GM23338 (cell line): Measurements from ENCODE around the gene DDX49. TPM values are rescaled to one million over a fixed set of nuclear protein-coding genes. Genes with fewer than 3 reads are reported as not detected.

ENCODE experiments used
- ATAC-seq: fragments of 200-7000 bp; cut with Tn5 transposase; 3 replicates; pipeline ENCODE4 v1.9.1; 2020
- DNase-seq: peaks from one replicate; pipeline ENCODE4 v3.0.0-alpha.2; 2015; ENCODE audit warnings: low spot score
- H2AFZ ChIP-seq: fragments of 200-600 bp; sonication (generic); 2 replicates; pipeline ENCODE4 v1.8.0; 2016; ENCODE audit warnings: antibody characterized with exemption, mild to moderate bottlenecking, moderate library complexity
- H3F3A ChIP-seq: fragments of 200-600 bp; sonication (generic); replicated peaks from 2 replicates; pipeline ENCODE4 v1.8.0; 2017; ENCODE audit warnings: antibody characterized with exemption, mixed run types, low read depth
- H3K27ac ChIP-seq: fragments of 200-600 bp; sonication (generic); 2 replicates; pipeline ENCODE4 v1.6.1; 2016; ENCODE audit warnings: low read depth
- H3K27me3 ChIP-seq: fragments of 200-600 bp; sonication (generic); 2 replicates; pipeline ENCODE4 v1.8.0; 2016; ENCODE audit warnings: mild to moderate bottlenecking, mixed run types, moderate library complexity; ENCODE audit not compliant: insufficient read depth
- H3K36me3 ChIP-seq: fragments of 200-600 bp; sonication (generic); 2 replicates; pipeline ENCODE4 v1.8.0; 2016; ENCODE audit warnings: mild to moderate bottlenecking; ENCODE audit not compliant: insufficient read depth
- H3K4me1 ChIP-seq: fragments of 200-600 bp; sonication (generic); 2 replicates; pipeline ENCODE4 v1.8.0; 2016; ENCODE audit warnings: mild to moderate bottlenecking, moderate library complexity; ENCODE audit not compliant: insufficient read depth
- H3K4me2 ChIP-seq: fragments of 200-600 bp; sonication (generic); 2 replicates; pipeline ENCODE4 v1.7.1; 2017; ENCODE audit warnings: mixed run types
- H3K4me3 ChIP-seq: fragments of 200-600 bp; sonication (generic); 2 replicates; pipeline ENCODE4 v1.6.1; 2016; ENCODE audit warnings: mixed run types
- H3K79me2 ChIP-seq: fragments of 200-600 bp; sonication (generic); replicated peaks from 2 replicates; pipeline ENCODE4 v1.8.0; 2017; ENCODE audit warnings: mild to moderate bottlenecking; ENCODE audit not compliant: insufficient read depth
- H3K9me2 ChIP-seq: fragments of 200-600 bp; sonication (generic); 2 replicates; pipeline ENCODE4 v1.8.0; 2017; ENCODE audit not compliant: insufficient read depth
- H4K20me1 ChIP-seq: fragments of 200-600 bp; sonication (generic); replicated peaks from 2 replicates; pipeline ENCODE4 v1.8.0; 2017; ENCODE audit warnings: mild to moderate bottlenecking; ENCODE audit not compliant: insufficient read depth
- H3K27ac Mint-ChIP-seq: 2 replicates; pipeline ENCODE4 v1.8.0; 2020; ENCODE audit warnings: inconsistent platforms, mild to moderate bottlenecking, moderate library complexity, mixed read lengths
- H3K27me3 Mint-ChIP-seq: 3 replicates; pipeline ENCODE4 v1.8.0; 2022; ENCODE audit warnings: low read depth, mild to moderate bottlenecking, moderate library complexity, mixed read lengths, inconsistent platforms; ENCODE audit not compliant: insufficient read depth, poor library complexity
- H3K36me3 Mint-ChIP-seq: 3 replicates; pipeline ENCODE4 v1.8.0; 2021; ENCODE audit warnings: low read depth, mild to moderate bottlenecking, inconsistent platforms, moderate library complexity, mixed read lengths
- H3K4me1 Mint-ChIP-seq: 3 replicates; pipeline ENCODE4 v1.8.0; 2020; ENCODE audit warnings: mild to moderate bottlenecking, inconsistent platforms, mixed read lengths
- H3K4me3 Mint-ChIP-seq: 3 replicates; pipeline ENCODE4 v1.8.0; 2021; ENCODE audit warnings: moderate library complexity, mild to moderate bottlenecking, inconsistent platforms, mixed read lengths
- H3K9me3 Mint-ChIP-seq: 3 replicates; pipeline ENCODE4 v1.8.0; 2020; ENCODE audit warnings: moderate library complexity, mild to moderate bottlenecking, inconsistent platforms, mixed read lengths
- EZH2 ChIP-seq: fragments of 200-600 bp; sonication (generic); IDR thresholded peaks from one replicate; pipeline ENCODE4 v1.8.0; 2017; ENCODE audit warnings: antibody characterized with exemption, mild to moderate bottlenecking, low read depth; ENCODE audit not compliant: unreplicated experiment
- EZH2phosphoT487 ChIP-seq: fragments of 200-600 bp; sonication (generic); IDR thresholded peaks from one replicate; pipeline ENCODE4 v1.8.1; 2018; ENCODE audit warnings: antibody characterized with exemption; ENCODE audit not compliant: unreplicated experiment
- JUNB ChIP-seq: IDR thresholded peaks from one replicate; pipeline ENCODE4 v1.6.1; 2016; ENCODE audit warnings: antibody characterized with exemption; ENCODE audit not compliant: unreplicated experiment
- NANOG ChIP-seq: IDR thresholded peaks from 2 replicates; pipeline ENCODE4 v1.6.1; 2016; ENCODE audit warnings: antibody characterized with exemption, borderline replicate concordance
- POLR2AphosphoS5 ChIP-seq: IDR thresholded peaks from 2 replicates; pipeline ENCODE4 v1.6.1; 2016; ENCODE audit warnings: antibody characterized with exemption, low read depth
- STAT1 ChIP-seq: IDR thresholded peaks from one replicate; pipeline ENCODE4 v1.6.1; 2016; ENCODE audit warnings: antibody characterized with exemption; ENCODE audit not compliant: unreplicated experiment
- ZNF114 ChIP-seq: fragments of 250-450 bp; sonication (Bioruptor Pico); IDR thresholded peaks from 2 replicates; pipeline ENCODE4 v1.5.0; 2020; ENCODE audit warnings: mild to moderate bottlenecking, moderate library complexity
- ZNF331 ChIP-seq: fragments of 250-450 bp; sonication (Bioruptor Pico); IDR thresholded peaks from 2 replicates; pipeline ENCODE4 v1.5.0; 2020; ENCODE audit warnings: low read depth, mild to moderate bottlenecking, moderate library complexity
- polyA plus RNA-seq: library from polyadenylated mRNA; unstranded; fragments of >200 nt; fragmentation: Nextera tagmentation; extraction: Ambion mirVana; gene quantifications from 2 replicates; pipeline ENCODE4 v1.2.1, GENCODE V29; 2016
- total RNA-seq: library from RNA; depleted of rRNA; stranded (reverse); fragments of >200 nt; shearing (Covaris generic); gene quantifications from 2 replicates; pipeline ENCODE4 v1.2.3, GENCODE V29; 2014
- TF ChIP-seq, protein P1 (sequence below), 2 experiments: fragments of 200-600 bp in 1 of 2; sonication (generic) in 1 of 2; conservative IDR thresholded peaks; 2 replicates each; pipeline versions ENCODE4 v1.5.1 to v1.6.1; 2016 to 2017; ENCODE audit warnings: antibody characterized with exemption in 2 of 2, low read depth in 2 of 2, mild to moderate bottlenecking in 2 of 2, moderate library complexity in 1 of 2
- TF ChIP-seq, protein P2 (sequence below): IDR thresholded peaks from 2 replicates; pipeline ENCODE4 v1.6.1; 2016; ENCODE audit warnings: antibody characterized with exemption

The DDX49 gene
- total and polyA plus RNA-seq, 2 experiments from 2014 or later: 40.2 to 75.3 TPM

DNA sequence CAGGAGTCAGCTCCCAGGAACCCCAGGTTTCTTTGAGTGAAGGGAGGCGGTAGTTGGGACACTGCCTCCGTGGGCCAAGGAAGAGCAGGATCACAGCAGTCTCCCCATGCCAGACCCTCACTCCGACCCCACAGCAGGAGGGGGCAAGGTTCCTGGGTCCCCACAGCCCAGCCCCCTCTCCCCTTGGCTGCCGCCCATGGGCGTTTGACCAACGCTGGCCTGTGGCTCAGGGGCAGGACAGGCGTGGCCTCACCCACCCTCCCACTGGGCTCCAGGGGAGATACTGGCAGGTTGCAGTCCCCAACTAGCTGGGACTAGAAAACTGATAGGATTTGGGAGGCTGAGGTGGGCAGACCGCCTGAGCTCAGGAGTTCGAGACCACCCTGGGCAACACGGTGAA is 9.5 kb upstream of the DDX49 start (continued):
- TF ChIP-seq EZH2phosphoT487 (no peak), NANOG (no peak), EZH2 (no peak), ZNF331 (no peak), STAT1 (no peak)
- TF ChIP-seq, protein P1, sequence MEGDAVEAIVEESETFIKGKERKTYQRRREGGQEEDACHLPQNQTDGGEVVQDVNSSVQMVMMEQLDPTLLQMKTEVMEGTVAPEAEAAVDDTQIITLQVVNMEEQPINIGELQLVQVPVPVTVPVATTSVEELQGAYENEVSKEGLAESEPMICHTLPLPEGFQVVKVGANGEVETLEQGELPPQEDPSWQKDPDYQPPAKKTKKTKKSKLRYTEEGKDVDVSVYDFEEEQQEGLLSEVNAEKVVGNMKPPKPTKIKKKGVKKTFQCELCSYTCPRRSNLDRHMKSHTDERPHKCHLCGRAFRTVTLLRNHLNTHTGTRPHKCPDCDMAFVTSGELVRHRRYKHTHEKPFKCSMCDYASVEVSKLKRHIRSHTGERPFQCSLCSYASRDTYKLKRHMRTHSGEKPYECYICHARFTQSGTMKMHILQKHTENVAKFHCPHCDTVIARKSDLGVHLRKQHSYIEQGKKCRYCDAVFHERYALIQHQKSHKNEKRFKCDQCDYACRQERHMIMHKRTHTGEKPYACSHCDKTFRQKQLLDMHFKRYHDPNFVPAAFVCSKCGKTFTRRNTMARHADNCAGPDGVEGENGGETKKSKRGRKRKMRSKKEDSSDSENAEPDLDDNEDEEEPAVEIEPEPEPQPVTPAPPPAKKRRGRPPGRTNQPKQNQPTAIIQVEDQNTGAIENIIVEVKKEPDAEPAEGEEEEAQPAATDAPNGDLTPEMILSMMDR (conservative IDR thresholded peaks at IDR 0.05; ENCODE audit: low read depth in 2 of 2): no peak

DNA sequence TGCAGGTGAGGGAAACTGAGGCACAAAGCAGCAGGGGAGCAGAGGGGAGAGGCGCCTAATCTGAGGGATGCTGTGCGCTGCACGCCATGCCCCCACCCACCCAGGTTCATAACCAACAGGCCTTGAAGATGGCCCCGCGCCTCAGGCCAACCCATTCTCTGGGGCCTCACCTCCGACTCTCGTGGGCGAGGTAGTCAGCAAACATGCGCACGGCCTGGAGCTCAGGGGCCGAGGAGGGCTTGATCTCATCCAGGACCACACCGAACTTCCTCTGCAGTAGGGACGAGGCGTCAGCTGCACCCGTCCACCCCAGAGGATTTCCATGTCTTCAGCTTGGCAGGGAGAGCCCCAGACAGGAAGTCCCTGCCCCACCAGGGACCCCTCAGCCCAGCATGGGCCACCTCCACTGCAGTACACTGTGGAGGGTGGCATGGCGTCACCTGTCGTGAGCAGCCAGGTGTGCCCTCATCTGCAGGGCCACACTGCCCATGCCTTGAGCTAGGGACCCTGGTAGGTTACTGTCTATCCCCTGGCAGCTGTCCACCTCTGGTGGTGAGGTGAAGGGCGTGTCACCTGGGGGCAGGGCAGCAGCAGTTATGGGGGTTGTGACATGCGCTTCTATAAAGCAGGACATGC is 8.6 kb upstream of the DDX49 start:
- H3K36me3 ChIP-seq: 0 out of 2 replicates have a peak, but pooled peaks cover 4% of the 10 kb centered on the region
- no peak overlapping the region for H3K4me3 Mint-ChIP-seq
- no peak for ATAC-seq

DNA sequence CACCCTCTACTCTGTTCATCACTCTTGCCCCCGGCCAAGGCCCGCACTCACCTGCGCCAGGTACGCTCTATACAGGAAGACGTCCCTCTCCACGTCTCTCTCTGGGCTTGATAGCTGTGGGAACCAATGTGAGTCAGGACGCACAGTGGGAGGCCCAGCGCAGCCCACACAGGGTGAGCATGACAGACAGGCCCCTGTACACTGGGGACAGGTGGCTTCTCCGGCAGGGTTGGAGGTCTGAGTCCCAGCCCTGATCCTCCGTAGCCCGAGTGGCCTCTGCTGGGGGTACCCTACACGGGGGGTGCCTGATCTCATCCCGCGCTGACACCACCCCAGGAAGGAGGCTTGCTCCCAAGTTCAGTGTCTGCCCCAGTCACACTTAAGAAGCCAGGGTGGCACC is 6.6 kb upstream of the DDX49 start:
- Histone ChIP-seq H3K79me2 (peaks cover 21% of the 10 kb centered on the region), H3K4me1 (no peaks in the 10 kb centered on the region), H3K27ac (no peak overlapping the region), H3K36me3 (0 out of 2 replicates have a peak, but pooled peaks cover 4% of the 10 kb centered on the region), H3K4me2 (no peak overlapping the region), H4K20me1 (peaks cover 3% of the 10 kb centered on the region), H3K27me3 (no peaks in the 10 kb centered on the region), H3K9me2 (no peaks in the 10 kb centered on the region), H2AFZ (no peak overlapping the region), H3K4me3 (no peak overlapping the region), H3F3A (no peaks in the 10 kb centered on the region)
- DNase-seq (no peak), ATAC-seq (no peak)
- H3K4me1 Mint-ChIP-seq: peaks cover 3% of the 10 kb centered on the region; the same call in 1 of the 3 replicates
- no peak overlapping the region for H3K27ac Mint-ChIP-seq
- H3K9me3 Mint-ChIP-seq: no peaks in the 10 kb centered on the region
- H3K4me3 Mint-ChIP-seq: no peak overlapping the region
- H3K27me3 Mint-ChIP-seq: peaks cover 3% of the 10 kb centered on the region
- H3K36me3 Mint-ChIP-seq: peaks cover 35% of the 10 kb centered on the region
- TF ChIP-seq, protein P2, sequence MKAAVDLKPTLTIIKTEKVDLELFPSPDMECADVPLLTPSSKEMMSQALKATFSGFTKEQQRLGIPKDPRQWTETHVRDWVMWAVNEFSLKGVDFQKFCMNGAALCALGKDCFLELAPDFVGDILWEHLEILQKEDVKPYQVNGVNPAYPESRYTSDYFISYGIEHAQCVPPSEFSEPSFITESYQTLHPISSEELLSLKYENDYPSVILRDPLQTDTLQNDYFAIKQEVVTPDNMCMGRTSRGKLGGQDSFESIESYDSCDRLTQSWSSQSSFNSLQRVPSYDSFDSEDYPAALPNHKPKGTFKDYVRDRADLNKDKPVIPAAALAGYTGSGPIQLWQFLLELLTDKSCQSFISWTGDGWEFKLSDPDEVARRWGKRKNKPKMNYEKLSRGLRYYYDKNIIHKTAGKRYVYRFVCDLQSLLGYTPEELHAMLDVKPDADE: no peak
- no peak for TF ChIP-seq ZNF114 (CRISPR knock-in tag)
- TF ChIP-seq POLR2AphosphoS5: no peak
- no peak for TF ChIP-seq STAT1
- TF ChIP-seq EZH2: no peak
- no peak for TF ChIP-seq JUNB
- TF ChIP-seq NANOG: no peak
- TF ChIP-seq, protein P1 (conservative IDR thresholded peaks at IDR 0.05; ENCODE audit: low read depth in 2 of 2): no peak
- TF ChIP-seq EZH2phosphoT487: no peak

More for the DNA sequence above, 8.6 kb upstream of the DDX49 start:
- H3K4me2 ChIP-seq: no peak overlapping the region
- H4K20me1 ChIP-seq: peaks cover 3% of the 10 kb centered on the region
- TF ChIP-seq JUNB: no peak
- TF ChIP-seq, protein P1 (conservative IDR thresholded peaks at IDR 0.05; ENCODE audit: low read depth in 2 of 2): no peak
- Mint-ChIP-seq H3K27ac (no peak overlapping the region), H3K9me3 (no peaks in the 10 kb centered on the region), H3K36me3 (peaks cover 28% of the 10 kb centered on the region), H3K27me3 (peaks cover 3% of the 10 kb centered on the region), H3K4me1 (no peaks in the 10 kb centered on the region)
- no peak for DNase-seq
- H3K4me1 ChIP-seq: no peaks in the 10 kb centered on the region
- no peaks in the 10 kb centered on the region for H3F3A ChIP-seq
- H3K79me2 ChIP-seq: peaks cover 9% of the 10 kb centered on the region; the same call in 1 of the 2 replicates
- H3K4me3 ChIP-seq: no peak overlapping the region
- no peaks in the 10 kb centered on the region for H3K9me2 ChIP-seq
- no peaks in the 10 kb centered on the region for H3K27me3 ChIP-seq
- H3K27ac ChIP-seq: no peak overlapping the region
- H2AFZ ChIP-seq: no peak overlapping the region
